Activated CD8-positive, alpha-beta memory T cell treated with anti-CD3 and anti-CD28 coated beads, Interleukin-2, amount 10 ng/mL, durations not matched to agents 7 days and 5 days (primary cell): ENCODE data around the gene DUS1L. TPM values are rescaled to one million over a fixed set of nuclear protein-coding genes. Genes with fewer than 3 reads are reported as not detected.

ENCODE experiments used
- ATAC-seq: fragments of 150-1000 bp; cut with Tn5 transposase; one replicate; pipeline ENCODE4 v1.10.0; 2021; ENCODE audit warnings: moderate library complexity
- CTCF ChIA-PET: fragments of 350-600 bp; sonication (Branson Sonifier 250); formaldehyde crosslinking; loops from one replicate; lab custom pipeline; 2021; ENCODE audit warnings: antibody characterized with exemption; lab: Charles Lee
- DNase-seq: peaks from one replicate; pipeline ENCODE4 v3.0.0-alpha.2; 2020
- H3K27ac Mint-ChIP-seq: one replicate; pipeline ENCODE4 v1.8.0; 2021; ENCODE audit warnings: mild to moderate bottlenecking, mixed read lengths
- H3K27me3 Mint-ChIP-seq: one replicate; pipeline ENCODE4 v1.8.0; 2021; ENCODE audit warnings: mixed read lengths
- H3K36me3 Mint-ChIP-seq: one replicate; pipeline ENCODE4 v1.8.0; 2021; ENCODE audit warnings: mild to moderate bottlenecking, mixed read lengths
- H3K4me1 Mint-ChIP-seq: one replicate; pipeline ENCODE4 v1.8.0; 2021; ENCODE audit warnings: mixed read lengths
- H3K4me3 Mint-ChIP-seq: one replicate; pipeline ENCODE4 v1.8.0; 2021; ENCODE audit warnings: mild to moderate bottlenecking, moderate library complexity, mixed read lengths
- H3K9me3 Mint-ChIP-seq: one replicate; pipeline ENCODE4 v1.8.0; 2022; ENCODE audit warnings: low read depth, mixed read lengths
- total RNA-seq, 2 experiments: library from RNA; stranded (reverse); gene quantifications; one replicate each; pipeline ENCODE4 v1.2.3, GENCODE V29; 2021

DUS1L gene
- total RNA-seq, 2 experiments from 2014 or later, result 134 to 139 TPM

DNA sequence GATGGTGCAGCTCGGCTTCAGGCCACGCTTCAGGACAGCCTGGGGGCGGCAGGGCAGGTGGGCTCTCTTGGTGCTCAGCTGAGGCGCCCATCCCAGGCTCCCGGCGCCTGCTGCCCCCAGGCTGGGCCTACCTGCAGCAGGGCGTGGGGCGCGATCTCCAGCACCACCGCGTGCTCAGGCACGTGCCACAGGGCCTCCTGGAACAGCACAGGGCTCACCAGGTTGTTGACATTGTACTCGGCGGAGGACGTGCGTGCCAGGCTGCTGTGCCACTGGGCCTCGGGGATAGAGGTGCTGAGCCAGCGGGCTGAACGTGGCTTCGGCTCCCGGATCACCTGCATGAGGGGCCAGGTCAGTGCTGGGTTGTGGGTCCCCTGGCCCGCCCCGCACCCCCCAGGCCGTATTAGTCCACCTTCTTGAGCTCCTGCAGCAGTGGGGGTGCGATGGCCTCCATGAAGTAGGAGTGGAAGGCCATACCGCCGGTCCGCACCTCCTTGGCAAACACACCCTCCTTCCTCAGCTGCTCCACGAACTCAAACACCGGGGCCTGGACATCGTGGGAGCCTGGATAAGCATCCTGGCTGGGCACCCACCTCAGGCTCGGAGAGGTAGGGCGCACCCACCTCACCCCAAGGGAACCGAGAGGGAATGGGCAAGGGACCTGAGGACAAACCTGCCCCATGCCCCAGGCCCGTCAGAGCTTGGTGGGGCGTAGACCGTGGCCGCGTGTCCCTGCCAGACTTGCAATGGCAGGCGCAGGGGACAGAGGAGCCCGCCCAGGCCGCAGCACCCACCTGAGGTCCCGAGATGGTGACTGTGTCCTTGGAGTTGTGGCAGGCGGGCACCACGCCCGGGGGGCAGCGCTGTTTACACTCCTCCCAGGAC is 23.5 kb upstream of the DUS1L start:
- H3K27me3 Mint-ChIP-seq, result no peaks in the 10 kb centered on the region
- CTCF ChIA-PET, result no interaction called here
- ATAC-seq (no peak), DNase-seq (no peak)
- peaks cover 21% of the 10 kb centered on the region for H3K36me3 Mint-ChIP-seq
- H3K4me3 Mint-ChIP-seq, result no peak overlapping the region
- no peak overlapping the region for H3K27ac Mint-ChIP-seq
- no peaks in the 10 kb centered on the region for H3K9me3 Mint-ChIP-seq
- H3K4me1 Mint-ChIP-seq, result no peaks in the 10 kb centered on the region

DNA sequence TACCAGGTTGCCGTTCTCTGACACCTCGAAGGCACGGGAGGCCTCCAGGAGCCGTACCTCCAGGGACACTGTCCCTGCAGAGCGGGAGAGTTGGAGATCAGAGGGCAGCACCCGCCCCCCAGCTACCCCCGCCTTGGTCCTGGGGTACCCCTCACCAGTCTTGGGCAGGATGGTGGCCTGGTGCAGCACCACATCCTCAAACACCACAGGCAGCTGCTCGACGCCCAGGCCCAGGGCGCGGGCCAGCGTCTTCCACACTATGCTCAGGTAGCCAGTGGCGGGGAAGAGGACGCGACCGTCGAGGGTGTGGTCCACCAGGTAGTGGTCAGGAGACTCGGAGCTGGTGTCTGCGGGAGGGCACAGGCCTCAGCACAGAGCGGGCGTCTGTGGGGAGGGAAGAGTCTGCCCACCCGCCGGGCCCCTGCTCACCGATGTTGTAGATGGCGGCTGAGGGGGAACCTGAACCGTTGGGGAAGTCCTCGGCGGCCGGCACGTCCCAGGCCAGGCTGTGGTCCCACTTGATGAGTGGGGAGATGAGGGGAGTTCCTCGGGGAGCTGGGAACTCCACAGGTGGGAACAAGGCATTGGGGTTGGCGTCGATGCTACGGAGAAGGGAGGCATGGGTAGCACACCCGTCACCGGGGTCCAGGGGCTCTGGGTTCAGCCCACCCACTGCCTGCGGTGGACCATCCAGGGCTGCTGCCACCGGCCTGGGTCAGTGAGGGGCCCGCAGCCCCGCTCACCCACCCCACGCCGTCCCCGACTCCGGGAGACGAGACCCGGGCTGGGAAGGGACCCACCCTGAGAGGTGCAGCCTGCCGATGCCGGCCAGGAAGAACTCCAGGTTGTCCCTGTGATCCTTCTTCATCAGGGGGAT is 22.6 kb upstream of the DUS1L start:
- DNase-seq, result no peak
- Mint-ChIP-seq H3K27ac (no peak overlapping the region), H3K4me3 (no peak overlapping the region), H3K9me3 (no peaks in the 10 kb centered on the region), H3K36me3 (peaks cover 21% of the 10 kb centered on the region), H3K4me1 (no peaks in the 10 kb centered on the region), H3K27me3 (no peaks in the 10 kb centered on the region)
- ATAC-seq, result no peak
- CTCF ChIA-PET, result no interaction called here

DNA sequence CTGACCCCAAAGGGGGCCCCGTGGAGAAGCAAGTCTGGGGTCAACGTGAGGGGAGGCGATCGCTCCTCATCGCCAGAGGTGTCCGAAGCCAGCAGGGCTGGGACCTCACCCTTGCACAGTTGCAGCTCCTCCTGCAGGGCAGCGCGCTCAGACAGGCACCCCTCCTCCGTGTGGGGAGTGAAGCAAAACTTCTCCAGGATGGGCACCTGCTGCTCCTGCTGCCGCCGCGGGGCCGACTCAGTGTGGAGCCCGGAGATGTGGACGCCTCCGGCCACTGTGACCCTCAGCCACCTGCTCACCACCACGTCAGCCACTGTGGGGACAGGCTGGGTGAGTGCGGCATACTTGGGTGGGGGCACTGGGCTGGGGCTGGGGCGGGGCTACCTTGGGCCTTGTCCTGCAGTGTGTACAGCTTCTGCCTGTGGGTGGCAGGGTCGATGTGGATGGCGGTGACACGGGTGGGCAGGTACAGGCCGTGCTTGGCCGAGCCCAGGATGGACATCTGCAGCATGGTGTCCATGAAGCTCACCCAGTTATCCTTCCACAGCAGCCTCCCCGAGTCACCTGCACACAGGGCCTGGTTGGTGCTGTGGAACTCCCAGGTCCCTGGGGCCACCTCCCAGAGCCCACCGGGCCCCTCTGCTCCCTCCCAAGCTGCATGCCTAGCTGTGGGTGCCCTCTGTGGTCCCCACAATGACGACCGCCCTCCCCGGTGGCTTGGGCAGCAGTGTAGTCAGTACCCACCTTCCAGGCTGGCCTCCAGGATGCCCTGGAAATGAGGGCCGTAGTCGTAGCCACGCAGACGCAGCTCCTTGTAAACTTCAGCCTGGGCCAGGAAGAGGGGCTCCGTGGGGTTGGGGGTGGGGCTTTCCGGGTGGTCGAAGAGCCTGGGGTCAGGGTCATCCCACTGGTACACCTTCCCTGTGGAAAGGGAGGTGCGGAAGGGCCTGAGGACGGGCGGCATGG is 21.6 kb upstream of the DUS1L start:
- Mint-ChIP-seq H3K4me3 (no peak overlapping the region), H3K27ac (no peak overlapping the region), H3K36me3 (peaks cover 23% of the 10 kb centered on the region), H3K9me3 (no peaks in the 10 kb centered on the region), H3K27me3 (no peaks in the 10 kb centered on the region), H3K4me1 (no peaks in the 10 kb centered on the region)
- no peak for ATAC-seq
- no peak for DNase-seq
- CTCF ChIA-PET, result no interaction called here

DNA sequence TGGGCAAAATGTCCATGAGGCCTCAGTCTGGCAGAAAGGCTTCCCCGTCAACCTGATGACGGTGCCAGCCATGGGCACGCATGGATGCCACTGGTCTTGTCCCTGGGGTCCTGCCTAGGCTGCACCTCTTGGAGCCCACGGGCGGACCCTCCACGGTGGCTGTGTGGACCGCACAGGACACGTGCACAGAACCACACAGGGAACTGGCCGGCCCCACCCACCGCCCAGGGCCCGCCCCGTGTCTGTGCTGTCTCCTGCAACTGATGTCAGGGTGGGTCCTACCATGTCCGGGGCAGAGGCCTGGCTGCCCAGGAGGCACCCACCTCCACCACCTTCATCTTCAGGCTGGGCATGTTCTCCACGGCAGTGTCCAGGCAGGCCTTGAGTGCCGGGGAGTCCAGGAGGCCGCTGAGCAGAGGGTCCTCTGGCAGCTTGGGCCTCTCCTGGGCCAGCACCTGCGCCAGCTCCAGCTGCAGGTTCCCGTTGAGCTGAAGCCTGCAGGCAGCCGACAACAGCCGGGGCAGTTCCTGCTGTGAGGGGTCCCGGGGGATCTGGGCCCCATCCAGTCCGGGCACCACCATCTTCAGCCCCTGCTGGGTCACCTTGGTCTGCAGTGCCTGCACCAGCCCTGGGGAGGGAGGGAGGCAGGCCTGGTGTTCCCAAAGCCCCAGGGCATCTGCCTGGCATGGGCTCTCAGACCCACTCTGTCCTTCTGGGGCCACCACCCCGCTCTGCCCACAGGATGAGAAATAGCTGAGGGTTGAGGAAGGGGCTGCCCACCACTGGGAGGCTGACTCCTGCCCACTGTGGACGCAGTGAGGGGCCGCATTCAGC is 20.5 kb upstream of the DUS1L start:
- CTCF ChIA-PET, result no interaction called here
- no peak overlapping the region for H3K27ac Mint-ChIP-seq
- H3K9me3 Mint-ChIP-seq, result no peaks in the 10 kb centered on the region
- no peaks in the 10 kb centered on the region for H3K4me1 Mint-ChIP-seq
- no peak overlapping the region for H3K4me3 Mint-ChIP-seq
- DNase-seq, result no peak
- no peak for ATAC-seq
- peaks cover 21% of the 10 kb centered on the region for H3K36me3 Mint-ChIP-seq
- no peaks in the 10 kb centered on the region for H3K27me3 Mint-ChIP-seq

DNA sequence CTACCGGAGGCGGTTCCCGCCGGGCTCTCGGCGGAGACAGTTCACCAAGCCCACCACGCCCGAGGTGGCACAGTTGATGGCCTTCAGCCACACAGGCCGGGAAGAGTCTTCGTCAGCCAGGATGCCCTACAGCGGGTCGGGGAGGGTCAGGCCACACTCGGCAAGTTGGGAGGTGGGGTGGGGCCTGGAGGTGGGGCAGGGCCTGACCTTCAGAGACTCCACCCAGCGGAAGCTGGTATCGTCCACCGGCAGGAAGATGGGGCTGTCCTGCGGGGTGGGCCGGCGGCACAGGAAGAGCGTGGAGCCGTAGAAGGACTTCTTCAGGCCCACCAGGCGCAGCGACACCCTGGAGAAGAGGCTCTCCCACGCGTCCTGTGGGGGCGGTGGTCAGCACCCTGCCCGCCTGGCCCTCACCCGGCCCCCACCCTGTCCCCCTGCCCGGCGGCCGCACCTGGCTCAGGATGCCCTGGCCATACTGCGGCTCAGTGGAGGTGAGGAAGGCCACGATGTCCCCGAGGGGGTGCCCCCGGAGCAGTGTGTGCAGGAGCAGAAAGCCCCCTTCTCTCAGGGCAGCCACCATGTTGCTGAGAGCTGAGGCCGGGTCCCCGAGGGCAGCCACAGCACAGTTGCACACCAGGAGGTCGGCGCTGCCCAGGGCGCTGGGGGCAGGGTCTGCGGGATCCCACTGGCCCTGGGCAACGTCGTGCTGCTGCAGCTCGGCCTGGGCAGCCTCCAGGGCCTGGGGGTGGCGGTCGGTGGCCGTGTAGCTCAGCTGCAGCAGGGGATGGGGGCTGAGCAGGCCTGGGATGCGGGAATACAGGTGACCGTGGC is 19.6 kb upstream of the DUS1L start:
- Mint-ChIP-seq H3K36me3 (peaks cover 18% of the 10 kb centered on the region), H3K27me3 (no peaks in the 10 kb centered on the region), H3K4me3 (no peak overlapping the region), H3K27ac (no peak overlapping the region), H3K9me3 (no peaks in the 10 kb centered on the region), H3K4me1 (no peaks in the 10 kb centered on the region)
- no peak for DNase-seq
- no peak for ATAC-seq
- CTCF ChIA-PET, result no interaction called here

DNA sequence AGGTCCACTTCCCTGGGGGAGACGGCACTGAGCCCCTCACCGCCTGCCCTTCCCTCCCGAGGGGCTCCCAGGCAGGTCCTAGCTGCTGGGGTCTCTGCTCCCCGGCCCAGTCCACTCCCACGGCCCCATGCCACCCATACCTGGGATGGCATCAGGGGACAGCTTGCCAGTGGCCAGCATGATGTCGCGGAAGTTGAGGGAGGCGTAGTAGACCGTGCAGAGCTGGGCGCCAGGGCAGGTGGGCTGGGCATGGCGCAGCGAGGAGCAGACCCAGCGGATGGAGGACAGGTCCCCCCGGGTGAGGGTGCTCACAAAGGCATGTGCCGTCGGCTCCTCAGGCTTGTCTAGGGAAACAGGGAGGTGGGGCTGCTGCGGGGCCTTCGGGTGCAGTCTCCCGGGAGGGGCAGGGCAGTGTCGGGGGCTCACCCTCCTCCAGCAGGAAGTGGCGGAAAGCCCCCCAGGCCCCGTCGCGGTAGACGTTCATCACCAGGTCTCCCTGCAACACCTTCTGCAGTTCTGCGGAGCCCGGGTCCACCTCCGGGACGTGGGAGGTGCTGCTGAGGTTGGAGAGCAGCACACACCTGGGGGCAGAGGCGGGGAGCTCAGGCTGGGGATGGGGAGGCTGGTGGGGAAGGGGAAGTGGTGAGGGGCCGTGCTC is 18.9 kb upstream of the DUS1L start:
- no peak overlapping the region for H3K27ac Mint-ChIP-seq
- H3K36me3 Mint-ChIP-seq, result peaks cover 22% of the 10 kb centered on the region
- CTCF ChIA-PET, result no interaction called here
- no peak for ATAC-seq
- DNase-seq, result no peak
- H3K4me3 Mint-ChIP-seq, result no peak overlapping the region
- H3K27me3 Mint-ChIP-seq, result no peaks in the 10 kb centered on the region
- no peaks in the 10 kb centered on the region for H3K9me3 Mint-ChIP-seq
- no peaks in the 10 kb centered on the region for H3K4me1 Mint-ChIP-seq

DNA sequence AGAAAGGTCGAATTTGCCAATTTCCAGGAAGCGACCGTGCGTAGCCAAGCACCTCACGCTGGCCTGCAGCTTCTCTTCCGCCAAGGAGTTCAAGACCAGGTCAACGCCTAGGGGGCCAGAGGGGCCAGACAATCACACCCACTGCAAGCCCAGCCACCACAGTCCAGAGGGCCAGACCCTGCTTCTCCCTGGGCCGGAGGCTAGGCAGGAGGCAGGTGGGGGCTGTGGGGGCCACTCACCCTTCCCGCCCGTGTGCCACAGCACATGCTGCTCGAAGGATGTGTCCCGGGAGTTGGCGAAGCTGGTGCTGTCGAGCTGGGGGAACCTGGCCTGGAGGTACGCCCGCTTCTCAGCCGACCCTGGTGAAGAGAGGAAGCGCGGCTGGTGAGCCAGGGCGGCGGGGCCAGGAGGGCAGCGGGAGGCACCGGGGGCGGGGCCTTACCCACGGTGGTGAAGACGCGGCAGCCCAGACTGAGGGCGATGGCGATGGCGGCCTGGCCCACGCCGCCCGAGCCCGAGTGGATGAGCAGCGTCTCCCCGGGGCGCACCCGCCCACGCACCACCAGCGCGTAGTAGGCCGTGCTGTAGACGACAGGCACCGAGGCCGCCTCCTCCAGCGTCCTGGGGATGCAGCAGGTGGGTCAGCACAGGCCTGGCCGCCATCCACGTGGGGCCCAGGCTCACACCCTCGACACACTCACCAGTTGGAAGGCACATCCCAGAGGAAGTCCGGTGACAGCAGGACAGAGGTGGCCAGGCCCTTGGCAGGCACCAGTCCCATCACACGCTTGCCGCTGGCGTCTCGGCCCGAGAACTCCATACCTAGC is 18.1 kb upstream of the DUS1L start:
- DNase-seq, result no peak
- CTCF ChIA-PET, result no interaction called here
- Mint-ChIP-seq H3K27ac (no peak overlapping the region), H3K9me3 (no peaks in the 10 kb centered on the region), H3K4me1 (no peaks in the 10 kb centered on the region), H3K27me3 (no peaks in the 10 kb centered on the region), H3K36me3 (peaks cover 25% of the 10 kb centered on the region), H3K4me3 (no peak overlapping the region)
- ATAC-seq, result no peak

DNA sequence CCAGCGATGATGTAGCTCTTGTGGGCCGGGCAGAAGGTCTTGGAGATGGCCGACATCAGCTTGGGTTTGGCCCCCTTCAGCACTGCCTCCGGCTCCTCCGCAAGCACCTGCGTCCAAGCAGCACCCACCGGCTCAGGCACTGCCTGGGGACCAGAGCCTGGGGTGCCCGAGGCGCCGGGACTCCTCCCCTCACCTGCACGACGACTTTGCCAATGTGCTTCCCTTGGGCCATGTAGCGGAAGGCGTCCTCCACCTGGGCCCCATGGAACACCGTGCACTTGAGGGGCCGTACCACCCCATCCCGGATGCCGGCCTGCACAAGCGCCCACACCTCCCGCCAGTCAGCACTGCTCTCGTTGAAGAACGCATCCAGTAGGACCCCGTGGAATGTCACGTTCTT is 17.4 kb upstream of the DUS1L start:
- ATAC-seq (no peak), DNase-seq (no peak)
- no peak overlapping the region for H3K4me3 Mint-ChIP-seq
- H3K36me3 Mint-ChIP-seq, result peaks cover 24% of the 10 kb centered on the region
- H3K9me3 Mint-ChIP-seq, result no peaks in the 10 kb centered on the region
- CTCF ChIA-PET, result no interaction called here
- H3K27ac Mint-ChIP-seq, result no peak overlapping the region
- H3K27me3 Mint-ChIP-seq, result no peaks in the 10 kb centered on the region
- no peaks in the 10 kb centered on the region for H3K4me1 Mint-ChIP-seq

DNA sequence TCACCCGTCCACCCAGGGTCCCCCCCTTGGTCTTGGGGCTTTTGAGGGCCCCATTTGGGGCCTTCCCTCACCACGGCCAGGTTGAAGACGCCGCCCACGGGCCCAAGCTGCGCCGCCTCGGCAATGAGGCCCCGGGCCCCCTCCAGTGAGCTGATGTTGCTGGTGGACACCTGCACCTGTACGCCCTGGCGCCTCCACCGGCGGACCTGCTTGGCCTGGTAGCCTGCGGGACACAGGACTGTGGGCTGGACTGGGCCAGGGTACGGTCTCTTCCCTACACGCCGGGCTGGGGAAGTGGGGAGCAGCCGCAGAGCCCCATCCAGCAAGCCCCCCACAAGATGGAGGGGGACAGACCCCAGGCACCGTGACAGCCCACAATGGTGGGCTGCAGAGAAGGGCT is 16.9 kb upstream of the DUS1L start:
- DNase-seq (no peak), ATAC-seq (no peak)
- H3K4me3 Mint-ChIP-seq, result no peak overlapping the region
- no peaks in the 10 kb centered on the region for H3K27me3 Mint-ChIP-seq
- H3K27ac Mint-ChIP-seq, result no peak overlapping the region
- CTCF ChIA-PET, result no interaction called here
- H3K9me3 Mint-ChIP-seq, result no peaks in the 10 kb centered on the region
- no peaks in the 10 kb centered on the region for H3K4me1 Mint-ChIP-seq
- peaks cover 23% of the 10 kb centered on the region for H3K36me3 Mint-ChIP-seq

DNA sequence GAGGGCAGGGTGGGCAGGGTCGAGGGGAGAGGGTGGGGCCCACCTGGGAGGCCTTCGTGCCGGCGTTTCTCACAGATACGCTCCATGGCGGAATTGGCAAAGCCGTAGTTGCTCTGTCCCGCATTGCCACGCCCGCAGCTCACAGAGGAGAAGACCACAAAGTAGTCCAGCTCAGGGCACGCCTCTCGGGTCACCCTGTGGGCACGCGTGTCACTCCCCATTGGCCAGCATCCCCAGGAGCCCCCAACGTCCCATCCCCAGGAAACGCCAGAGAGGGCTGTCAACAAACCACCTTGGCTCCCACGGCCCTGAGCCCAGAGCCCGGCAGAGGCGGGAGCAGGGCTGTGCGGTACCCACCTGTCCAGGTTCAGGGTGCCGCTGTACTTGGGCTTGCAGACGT is 16.4 kb upstream of the DUS1L start:
- H3K9me3 Mint-ChIP-seq, result no peaks in the 10 kb centered on the region
- CTCF ChIA-PET, result no interaction called here
- no peak for ATAC-seq
- DNase-seq, result no peak
- no peak overlapping the region for H3K27ac Mint-ChIP-seq
- H3K27me3 Mint-ChIP-seq, result no peaks in the 10 kb centered on the region
- H3K36me3 Mint-ChIP-seq, result peaks cover 23% of the 10 kb centered on the region
- H3K4me1 Mint-ChIP-seq, result no peaks in the 10 kb centered on the region
- no peak overlapping the region for H3K4me3 Mint-ChIP-seq

DNA sequence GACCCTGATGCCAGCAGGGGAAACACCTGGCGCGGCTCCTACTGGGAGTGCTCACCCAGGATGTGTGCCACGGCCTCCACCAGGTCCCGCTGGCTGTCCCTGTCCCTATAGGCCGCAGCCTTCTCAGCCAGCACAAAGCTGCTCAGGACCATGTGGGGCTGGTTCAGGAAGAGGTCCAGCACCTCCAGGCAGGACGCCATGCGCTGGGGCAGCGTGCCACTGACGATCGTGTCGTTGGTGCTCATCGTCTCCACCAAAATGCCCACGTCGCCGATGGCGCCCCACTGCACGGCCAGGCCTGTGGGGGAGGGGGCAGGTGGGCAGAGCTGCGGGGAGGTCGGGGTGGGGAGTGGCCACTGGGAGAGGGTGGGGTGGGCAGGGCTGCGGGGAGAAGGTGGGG is 15.9 kb upstream of the DUS1L start:
- CTCF ChIA-PET, result no interaction called here
- Mint-ChIP-seq H3K36me3 (peaks cover 23% of the 10 kb centered on the region), H3K4me1 (no peaks in the 10 kb centered on the region), H3K27ac (no peak overlapping the region), H3K4me3 (no peak overlapping the region), H3K27me3 (no peaks in the 10 kb centered on the region), H3K9me3 (no peaks in the 10 kb centered on the region)
- no peak for DNase-seq
- ATAC-seq, result no peak
